ENCODE data around the gene FGFR1OP2.

- TF ChIP-seq CTCF (IDR thresholded peaks at IDR 0.05) = no peak
- TF ChIP-seq FOXM1 (IDR thresholded peaks at IDR 0.05; ENCODE audit: low read depth) = no peak
Measured at GRCh38 chr12:26929590-26929989, 8.7 kb upstream of the FGFR1OP2 start.

Data from SK-N-SH (cell line).